OCI-LY7 (cell line): ENCODE data around the gene PPIL3. TPM values are rescaled to one million over a fixed set of nuclear protein-coding genes. Genes with fewer than 3 reads are reported as not detected.

Experiments
- BruUV-seq: library from RNA; stranded (reverse); fragments of 400-500 nt; replicated peaks from 2 replicates; lab custom pipeline; 2021; lab: Mats Ljungman, UMichigan
- CTCF ChIA-PET: fragments of 300-600 bp; sonication (Branson Sonifier 250); formaldehyde crosslinking; loops from one replicate; lab custom pipeline; 2022; ENCODE audit warnings: antibody characterized with exemption; ENCODE audit not compliant: unreplicated experiment; lab: Charles Lee
- POLR2A ChIA-PET: fragments of 300-600 bp; sonication (Branson Sonifier 250); formaldehyde crosslinking; loops from one replicate; lab custom pipeline; 2022; ENCODE audit warnings: antibody characterized with exemption; lab: Charles Lee
- DNase-seq: peaks from one replicate; pipeline ENCODE4 v3.0.0-alpha.2; 2015; ENCODE audit warnings: low spot score
- H2AFZ ChIP-seq: fragments of 200-600 bp; sonication (generic), shearing (Covaris generic); 2 replicates; pipeline ENCODE4 v1.6.1; 2014; ENCODE audit warnings: mild to moderate bottlenecking, antibody characterized with exemption, low read length, moderate library complexity
- H3K27ac ChIP-seq: fragments of 200-600 bp; sonication (generic); 2 replicates; pipeline ENCODE4 v1.5.1; 2014; ENCODE audit warnings: mixed run types, low read depth, mild to moderate bottlenecking, moderate library complexity, low read length, inconsistent platforms; ENCODE audit not compliant: poor library complexity, severe bottlenecking
- H3K36me3 ChIP-seq: fragments of 200-600 bp; sonication (generic); 2 replicates; pipeline ENCODE4 v1.6.1; 2014; ENCODE audit warnings: mild to moderate bottlenecking, antibody characterized with exemption, low read length, moderate library complexity, mixed read lengths; ENCODE audit not compliant: insufficient read depth
- H3K4me1 ChIP-seq: fragments of 200-600 bp; sonication (generic); 2 replicates; pipeline ENCODE4 v1.5.1; 2014; ENCODE audit warnings: mild to moderate bottlenecking, low read length; ENCODE audit not compliant: insufficient read depth, poor library complexity, severe bottlenecking
- H3K4me2 ChIP-seq: fragments of 200-600 bp; sonication (generic); 2 replicates; pipeline ENCODE4 v1.6.1; 2014; ENCODE audit warnings: mild to moderate bottlenecking, low read length
- H3K4me3 ChIP-seq: fragments of 200-600 bp; sonication (generic); 2 replicates; pipeline ENCODE4 v1.5.1; 2014; ENCODE audit warnings: mild to moderate bottlenecking, low read depth, low read length; ENCODE audit not compliant: poor library complexity, severe bottlenecking
- H3K79me2 ChIP-seq: fragments of 200-600 bp; sonication (generic); 2 replicates; pipeline ENCODE4 v1.6.1; 2016; ENCODE audit warnings: low read depth, mild to moderate bottlenecking, low read length, moderate library complexity, mixed read lengths; ENCODE audit not compliant: insufficient read depth
- H3K9me2 ChIP-seq: fragments of 200-600 bp; sonication (generic); 2 replicates; pipeline ENCODE4 v1.6.1; 2016; ENCODE audit warnings: mild to moderate bottlenecking, low read length, mixed read lengths; ENCODE audit not compliant: insufficient read depth
- H3K9me3 ChIP-seq: fragments of 200-600 bp; sonication (generic); 2 replicates; pipeline ENCODE4 v1.6.1; 2014; ENCODE audit warnings: mild to moderate bottlenecking, mixed run types, low read length, mixed read lengths
- H4K20me1 ChIP-seq: fragments of 200-600 bp; sonication (generic); 2 replicates; pipeline ENCODE4 v1.6.1; 2014; ENCODE audit warnings: mild to moderate bottlenecking, antibody characterized with exemption, low read length, moderate library complexity, mixed read lengths; ENCODE audit not compliant: insufficient read depth
- CTCF ChIP-seq: fragments of 200-600 bp; sonication (generic); conservative IDR thresholded peaks from 2 replicates; pipeline ENCODE4 v1.5.1; 2014; ENCODE audit warnings: mild to moderate bottlenecking, antibody characterized with exemption, low read length, moderate library complexity, mixed read lengths
- EZH2phosphoT487 ChIP-seq: fragments of 200-600 bp; sonication (generic); IDR thresholded peaks from 2 replicates; pipeline ENCODE4 v1.6.1; 2018; ENCODE audit warnings: low read depth, borderline replicate concordance, mild to moderate bottlenecking, mixed run types, antibody characterized with exemption, low read length, moderate library complexity, mixed read lengths
- intact Hi-C: fragments of 100-400 bp; cut with micrococcal nuclease; formaldehyde crosslinking; loops from one replicate; pipeline ENCODE4 v1.10.0; 2022; ENCODE audit not compliant: unreplicated experiment
- total RNA-seq, 2 experiments: library from RNA; depleted of rRNA in 1 of 2; stranded (reverse); fragments of >200 nt in 1 of 2; shearing (Covaris generic) in 1 of 2; gene quantifications; 2 replicates each; pipeline ENCODE4 v1.2.3, GENCODE V29; 2014 to 2022

The PPIL3 gene
- total RNA-seq, 2 experiments from 2014 or later: 49.4 to 75.0 TPM

GRCh38 chr2:200929334-200930249, 40.7 kb upstream of the PPIL3 start:
- no peaks in the 10 kb centered on the region for H4K20me1 ChIP-seq
- POLR2A ChIA-PET: interaction anchor here (0.8 kb wide), 1 partner anchor 203 kb away, joined by 7 read pairs; no protein-coding TSS in a partner anchor
- H3K79me2 ChIP-seq: no peaks in the 10 kb centered on the region
- no peak overlapping the region for H3K4me3 ChIP-seq
- H3K4me2 ChIP-seq: no peak overlapping the region
- H3K9me2 ChIP-seq: no peaks in the 10 kb centered on the region
- intact Hi-C loops: no loop called here
- no peak overlapping the region for H3K27ac ChIP-seq
- no TSS peak for BruUV-seq
- DNase-seq: no peak
- no peak overlapping the region for H2AFZ ChIP-seq
- H3K4me1 ChIP-seq: no peaks in the 10 kb centered on the region
- CTCF ChIA-PET: no interaction called here
- TF ChIP-seq CTCF: no peak
- TF ChIP-seq EZH2phosphoT487: no peak
- peaks cover 60% of the 10 kb centered on the region for H3K36me3 ChIP-seq
- H3K9me3 ChIP-seq: no peaks in the 10 kb centered on the region

- no peak for TF ChIP-seq CTCF
- TF ChIP-seq EZH2phosphoT487: no peak
- Histone ChIP-seq H3K27ac (no peak overlapping the region), H4K20me1 (no peaks in the 10 kb centered on the region), H3K9me2 (no peaks in the 10 kb centered on the region), H2AFZ (no peak overlapping the region), H3K4me3 (no peak overlapping the region), H3K4me2 (no peak overlapping the region), H3K4me1 (no peaks in the 10 kb centered on the region), H3K36me3 (peaks cover 80% of the 10 kb centered on the region), H3K79me2 (no peaks in the 10 kb centered on the region), H3K9me3 (no peaks in the 10 kb centered on the region)
- no TSS peak for BruUV-seq
- intact Hi-C loops: no loop called here
- POLR2A ChIA-PET: interaction anchor here (0.5 kb wide), 1 partner anchor 189 kb away, joined by 5 read pairs; no protein-coding TSS in a partner anchor
- DNase-seq: no peak
- CTCF ChIA-PET: no interaction called here
Observed at GRCh38 chr2:200922439-200922838, 33.6 kb upstream of the PPIL3 start.
